AG09319 (cell line): ENCODE data around the gene RHOB.

Source experiments
- DNase-seq: peaks from one replicate; pipeline ENCODE4 v3.0.0-alpha.2; 2010; ENCODE audit warnings: low read depth; ENCODE audit errors: extremely low read depth
- CTCF ChIP-seq: IDR thresholded peaks from 2 replicates; pipeline ENCODE4 v1.5.1; 2011; ENCODE audit warnings: low read depth, mild to moderate bottlenecking, inconsistent platforms, low read length, moderate library complexity

The RHOB gene

GRCh38 chr2:20439193-20439475 lies 7.7 kb upstream of the RHOB start:
- no peak for TF ChIP-seq CTCF
- no peak for DNase-seq

GRCh38 chr2:20439503-20439902 lies 7.4 kb upstream of the RHOB start:
- TF ChIP-seq CTCF, result no peak
- DNase-seq, result no peak

- no peak for DNase-seq
- TF ChIP-seq CTCF, result no peak
These were observed 6.8 kb upstream of the RHOB start for GRCh38 chr2:20440001-20440560.

- DNase-seq, result no peak
- TF ChIP-seq CTCF, result peak; percentile 35
These were observed 3.5 kb upstream of the RHOB start for GRCh38 chr2:20443276-20443920.

- no peak for TF ChIP-seq CTCF
- no peak for DNase-seq
These were observed 2.5 kb upstream of the RHOB start for GRCh38 chr2:20444101-20444992.

GRCh38 chr2:20444993-20445910 lies 1.6 kb upstream of the RHOB start:
- TF ChIP-seq CTCF, result no peak
- DNase-seq, result no peak
